HepG2 (cell line): ENCODE data around the gene STIP1. TPM values are rescaled to one million over a fixed set of nuclear protein-coding genes. Genes with fewer than 3 reads are reported as not detected.
A peak's percentile ranks its signal among the peaks of the same experiment; 100 is the strongest.

Source experiments
- ARHGAP35 ChIP-seq: sonication (generic); formaldehyde crosslinking; IDR thresholded peaks from 2 replicates; pipeline ENCODE4 v1.9.0; 2022; ENCODE audit warnings: mild to moderate bottlenecking, inconsistent platforms, moderate library complexity, missing genetic modification reagents, borderline replicate concordance
- E2F2 ChIP-seq: sonication (generic); formaldehyde crosslinking; IDR thresholded peaks from 2 replicates; pipeline ENCODE4 v1.4.0; 2020; ENCODE audit warnings: missing genetic modification reagents, borderline replicate concordance
- ERF ChIP-seq: IDR thresholded peaks from 2 replicates; pipeline ENCODE4 v1.6.1; 2018; ENCODE audit warnings: missing biosample characterization, missing genetic modification reagents
- IKZF1 ChIP-seq: fragments of 450-650 bp; IDR thresholded peaks from 2 replicates; pipeline ENCODE4 v1.7.1; 2016
- IRF2 ChIP-seq: IDR thresholded peaks from 2 replicates; pipeline ENCODE4 v1.6.1; 2018; ENCODE audit warnings: missing genetic modification reagents, missing compliant biosample characterization
- MTA1 ChIP-seq: sonication (generic); formaldehyde crosslinking; IDR thresholded peaks from 2 replicates; pipeline ENCODE4 v1.4.0; 2020; ENCODE audit warnings: missing genetic modification reagents, mild to moderate bottlenecking, borderline replicate concordance
- MXI1 ChIP-seq: IDR thresholded peaks from 3 replicates; pipeline ENCODE4 v1.6.1; 2012; ENCODE audit warnings: low read depth, low read length, inconsistent platforms, borderline replicate concordance
- NAIF1 ChIP-seq: sonication (generic); formaldehyde crosslinking; IDR thresholded peaks from 2 replicates; pipeline ENCODE4 v1.5.0; 2020; ENCODE audit warnings: mild to moderate bottlenecking, missing genetic modification reagents, borderline replicate concordance
- NONO ChIP-seq, 2 experiments: fragments of 450-650 bp in 1 of 2; sonication (generic) in 1 of 2; formaldehyde crosslinking in 1 of 2; IDR thresholded peaks in 1 of 2; conservative IDR thresholded peaks in 1 of 2; 2 replicates each; pipeline versions ENCODE4 v1.6.1 to v1.8.0; 2017 to 2022; ENCODE audit warnings: mild to moderate bottlenecking in 1 of 2, missing genetic modification reagents in 1 of 2, moderate library complexity in 1 of 2
- TBX3 ChIP-seq: fragments of 450-650 bp; IDR thresholded peaks from 2 replicates; pipeline ENCODE4 v1.6.1; 2017; ENCODE audit warnings: antibody characterized with exemption, mild to moderate bottlenecking, inconsistent platforms, borderline replicate concordance
- ZFP36L2 ChIP-seq: sonication (generic); formaldehyde crosslinking; IDR thresholded peaks from 2 replicates; pipeline ENCODE4 v1.4.0; 2020; ENCODE audit warnings: missing genetic modification reagents
- ZNF577 ChIP-seq: sonication (generic); formaldehyde crosslinking; IDR thresholded peaks from 2 replicates; pipeline ENCODE4 v1.4.0; 2020; ENCODE audit warnings: mild to moderate bottlenecking, low read depth, missing genetic modification reagents, borderline replicate concordance
- ZNF580 ChIP-seq: IDR thresholded peaks from 2 replicates; pipeline ENCODE4 v1.6.1; 2016; ENCODE audit warnings: low read depth, borderline replicate concordance
- ZNF749 ChIP-seq: sonication (generic); formaldehyde crosslinking; IDR thresholded peaks from 2 replicates; pipeline ENCODE4 v1.8.0; 2022; ENCODE audit warnings: mild to moderate bottlenecking, missing genetic modification reagents, moderate library complexity, borderline replicate concordance
- ZNF773 ChIP-seq: sonication (generic); formaldehyde crosslinking; IDR thresholded peaks from 2 replicates; pipeline ENCODE4 v1.4.0; 2020; ENCODE audit warnings: missing genetic modification reagents, borderline replicate concordance
- ZNF891 ChIP-seq: sonication (generic); formaldehyde crosslinking; IDR thresholded peaks from 2 replicates; pipeline ENCODE4 v1.5.0; 2020; ENCODE audit warnings: mild to moderate bottlenecking, missing genetic modification reagents
- polyA plus RNA-seq, 8 experiments: library from polyadenylated mRNA; depleted of rRNA in 3 of 8; stranded (reverse) in 7 of 8; unstranded in 1 of 8; fragments of >200 nt; fragmentation: Illumina TruSeq in 4 of 8; extraction: Trizol in 4 of 8; gene quantifications; 2 replicates each; pipeline versions ENCODE4 v1.2.1 to v1.2.3, GENCODE V29; 2011 to 2016; ENCODE audit warnings: low read depth in 4 of 8, missing spikeins in 1 of 8, mixed read lengths in 1 of 8; ENCODE audit not compliant: insufficient read depth in 1 of 8
- total RNA-seq, 5 experiments: library from RNA; depleted of rRNA; stranded (reverse); fragments of >200 nt; fragmentation: Illumina TruSeq; extraction: Trizol; gene quantifications; 2 replicates each; pipeline ENCODE4 v1.2.3, GENCODE V29; 2016; ENCODE audit warnings: low read depth in 1 of 5
- TF ChIP-seq, protein P1 (sequence below), 2 experiments: IDR thresholded peaks; 2 replicates each; pipeline ENCODE4 v1.6.1; 2011 to 2012; ENCODE audit warnings: low read length in 2 of 2, borderline replicate concordance in 1 of 2, low read depth in 1 of 2, mild to moderate bottlenecking in 1 of 2, moderate library complexity in 1 of 2
- TF ChIP-seq, protein P2 (sequence below): sonication (generic); formaldehyde crosslinking; conservative IDR thresholded peaks from 2 replicates; pipeline ENCODE4 v1.4.0; 2020; ENCODE audit warnings: missing genetic modification reagents
- TF ChIP-seq, protein P3 (sequence below): sonication (generic); formaldehyde crosslinking; IDR thresholded peaks from 2 replicates; pipeline ENCODE4 v1.5.0; 2020; ENCODE audit warnings: missing genetic modification reagents

Gene STIP1
- total and polyA plus RNA-seq, 2 of the 13 experiments (the other 11 are each of a cell fraction or from before 2014, with no cell fraction given): 81.1 to 217 TPM

GRCh38 chr11:64152841-64153691 is 32.9 kb upstream of the STIP1 start (continued):
- TF ChIP-seq, protein P1, sequence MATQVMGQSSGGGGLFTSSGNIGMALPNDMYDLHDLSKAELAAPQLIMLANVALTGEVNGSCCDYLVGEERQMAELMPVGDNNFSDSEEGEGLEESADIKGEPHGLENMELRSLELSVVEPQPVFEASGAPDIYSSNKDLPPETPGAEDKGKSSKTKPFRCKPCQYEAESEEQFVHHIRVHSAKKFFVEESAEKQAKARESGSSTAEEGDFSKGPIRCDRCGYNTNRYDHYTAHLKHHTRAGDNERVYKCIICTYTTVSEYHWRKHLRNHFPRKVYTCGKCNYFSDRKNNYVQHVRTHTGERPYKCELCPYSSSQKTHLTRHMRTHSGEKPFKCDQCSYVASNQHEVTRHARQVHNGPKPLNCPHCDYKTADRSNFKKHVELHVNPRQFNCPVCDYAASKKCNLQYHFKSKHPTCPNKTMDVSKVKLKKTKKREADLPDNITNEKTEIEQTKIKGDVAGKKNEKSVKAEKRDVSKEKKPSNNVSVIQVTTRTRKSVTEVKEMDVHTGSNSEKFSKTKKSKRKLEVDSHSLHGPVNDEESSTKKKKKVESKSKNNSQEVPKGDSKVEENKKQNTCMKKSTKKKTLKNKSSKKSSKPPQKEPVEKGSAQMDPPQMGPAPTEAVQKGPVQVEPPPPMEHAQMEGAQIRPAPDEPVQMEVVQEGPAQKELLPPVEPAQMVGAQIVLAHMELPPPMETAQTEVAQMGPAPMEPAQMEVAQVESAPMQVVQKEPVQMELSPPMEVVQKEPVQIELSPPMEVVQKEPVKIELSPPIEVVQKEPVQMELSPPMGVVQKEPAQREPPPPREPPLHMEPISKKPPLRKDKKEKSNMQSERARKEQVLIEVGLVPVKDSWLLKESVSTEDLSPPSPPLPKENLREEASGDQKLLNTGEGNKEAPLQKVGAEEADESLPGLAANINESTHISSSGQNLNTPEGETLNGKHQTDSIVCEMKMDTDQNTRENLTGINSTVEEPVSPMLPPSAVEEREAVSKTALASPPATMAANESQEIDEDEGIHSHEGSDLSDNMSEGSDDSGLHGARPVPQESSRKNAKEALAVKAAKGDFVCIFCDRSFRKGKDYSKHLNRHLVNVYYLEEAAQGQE (IDR thresholded peaks at IDR 0.05; ENCODE audit: borderline replicate concordance in 1 of 2, low read depth in 1 of 2, low read length in 2 of 2): no peak
- 0 out of 2 replicates have a peak, but pooled peaks have one; percentile 33 for TF ChIP-seq ERF (CRISPR knock-in tag)
- TF ChIP-seq, protein P2, sequence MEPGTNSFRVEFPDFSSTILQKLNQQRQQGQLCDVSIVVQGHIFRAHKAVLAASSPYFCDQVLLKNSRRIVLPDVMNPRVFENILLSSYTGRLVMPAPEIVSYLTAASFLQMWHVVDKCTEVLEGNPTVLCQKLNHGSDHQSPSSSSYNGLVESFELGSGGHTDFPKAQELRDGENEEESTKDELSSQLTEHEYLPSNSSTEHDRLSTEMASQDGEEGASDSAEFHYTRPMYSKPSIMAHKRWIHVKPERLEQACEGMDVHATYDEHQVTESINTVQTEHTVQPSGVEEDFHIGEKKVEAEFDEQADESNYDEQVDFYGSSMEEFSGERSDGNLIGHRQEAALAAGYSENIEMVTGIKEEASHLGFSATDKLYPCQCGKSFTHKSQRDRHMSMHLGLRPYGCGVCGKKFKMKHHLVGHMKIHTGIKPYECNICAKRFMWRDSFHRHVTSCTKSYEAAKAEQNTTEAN (CRISPR knock-in tag): no peak
- TF ChIP-seq TBX3: no peak
- TF ChIP-seq ARHGAP35 (CRISPR knock-in tag): no peak
- no peak for TF ChIP-seq MTA1 (CRISPR knock-in tag)
- 0 out of 2 replicates have a peak, but pooled peaks have one; percentile 24 for TF ChIP-seq IRF2
- TF ChIP-seq ZFP36L2 (CRISPR knock-in tag): no peak
- no peak for TF ChIP-seq MXI1
- TF ChIP-seq ZNF891 (CRISPR knock-in tag): no peak
- TF ChIP-seq ZNF577 (CRISPR knock-in tag): no peak
- no peak for TF ChIP-seq NONO (IDR thresholded peaks at IDR 0.05)
- no peak for TF ChIP-seq NONO (CRISPR knock-in tag; conservative IDR thresholded peaks at IDR 0.05)
- no peak for TF ChIP-seq IKZF1
- TF ChIP-seq, protein P3, sequence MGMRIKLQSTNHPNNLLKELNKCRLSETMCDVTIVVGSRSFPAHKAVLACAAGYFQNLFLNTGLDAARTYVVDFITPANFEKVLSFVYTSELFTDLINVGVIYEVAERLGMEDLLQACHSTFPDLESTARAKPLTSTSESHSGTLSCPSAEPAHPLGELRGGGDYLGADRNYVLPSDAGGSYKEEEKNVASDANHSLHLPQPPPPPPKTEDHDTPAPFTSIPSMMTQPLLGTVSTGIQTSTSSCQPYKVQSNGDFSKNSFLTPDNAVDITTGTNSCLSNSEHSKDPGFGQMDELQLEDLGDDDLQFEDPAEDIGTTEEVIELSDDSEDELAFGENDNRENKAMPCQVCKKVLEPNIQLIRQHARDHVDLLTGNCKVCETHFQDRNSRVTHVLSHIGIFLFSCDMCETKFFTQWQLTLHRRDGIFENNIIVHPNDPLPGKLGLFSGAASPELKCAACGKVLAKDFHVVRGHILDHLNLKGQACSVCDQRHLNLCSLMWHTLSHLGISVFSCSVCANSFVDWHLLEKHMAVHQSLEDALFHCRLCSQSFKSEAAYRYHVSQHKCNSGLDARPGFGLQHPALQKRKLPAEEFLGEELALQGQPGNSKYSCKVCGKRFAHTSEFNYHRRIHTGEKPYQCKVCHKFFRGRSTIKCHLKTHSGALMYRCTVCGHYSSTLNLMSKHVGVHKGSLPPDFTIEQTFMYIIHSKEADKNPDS (CRISPR knock-in tag): no peak
- TF ChIP-seq NAIF1 (CRISPR knock-in tag): no peak
- TF ChIP-seq ZNF580: no peak
- TF ChIP-seq ZNF773 (CRISPR knock-in tag): no peak
- TF ChIP-seq ZNF749 (CRISPR knock-in tag): no peak
- TF ChIP-seq E2F2 (CRISPR knock-in tag): no peak
